NCI-H748 (cell line): ENCODE data around the gene GOLM1.
"Not testable (repeated sequence)": the region's sequence is repeated elsewhere in the genome, so short reads cannot be mapped to it uniquely, and the experiment has no call there.

ENCODE experiments used
- DNase-seq: peaks from one replicate; lab custom pipeline; 2025; ENCODE audit not compliant: unreplicated experiment; lab: John Stamatoyannopoulos, UW

Gene GOLM1

GRCh38 chr9:86098824-86099700 is at the start of gene GOLM1:
Gene GOLM1 (minus strand): TSS chr9:86099558. CDS start chr9:86079320, 20,238 bp downstream.
- DNase-seq = peak; percentile 87

- not testable (repeated sequence) for DNase-seq
Measured at GRCh38 chr9:86146671-86147070, 47.3 kb upstream of the GOLM1 start.

GRCh38 chr9:86145960-86146359 is 46.6 kb upstream of the GOLM1 start:
- not testable (repeated sequence) for DNase-seq

GRCh38 chr9:86142973-86143372 is 43.6 kb upstream of the GOLM1 start:
- no peak for DNase-seq

GRCh38 chr9:86141843-86142242 is 42.5 kb upstream of the GOLM1 start:
- DNase-seq = no peak

- DNase-seq = peak; percentile 6
Measured at GRCh38 chr9:86135371-86135770, 36.0 kb upstream of the GOLM1 start.

GRCh38 chr9:86134361-86134760 is 35.0 kb upstream of the GOLM1 start:
- no peak for DNase-seq

GRCh38 chr9:86128235-86128822 is 29.0 kb upstream of the GOLM1 start:
- DNase-seq = no peak

GRCh38 chr9:86126998-86127972 is 27.9 kb upstream of the GOLM1 start:
- DNase-seq = peak; percentile 100

GRCh38 chr9:86122311-86122710 is 23.0 kb upstream of the GOLM1 start:
- DNase-seq = peak; percentile 79

GRCh38 chr9:86119457-86119856 is 20.1 kb upstream of the GOLM1 start:
- DNase-seq = no peak

GRCh38 chr9:86116425-86116824 is 17.1 kb upstream of the GOLM1 start:
- no peak for DNase-seq

- no peak for DNase-seq
Measured at GRCh38 chr9:86115886-86116285, 16.5 kb upstream of the GOLM1 start.

- DNase-seq = no peak
Measured at GRCh38 chr9:86112057-86112456, 12.7 kb upstream of the GOLM1 start.

GRCh38 chr9:86102626-86103025 is 3.3 kb upstream of the GOLM1 start:
- no peak for DNase-seq

GRCh38 chr9:86099701-86100364 is 475 bp upstream of the GOLM1 start:
- peak; percentile 74 for DNase-seq

- peak; percentile 96 for DNase-seq
Measured at GRCh38 chr9:86097510-86098224, 1.7 kb downstream of the GOLM1 start.

- no peak for DNase-seq
Measured at GRCh38 chr9:86096386-86096785, 3.0 kb downstream of the GOLM1 start.

- peak; percentile 87 for DNase-seq
Measured at GRCh38 chr9:86093788-86094555, 5.4 kb downstream of the GOLM1 start.
